HCT116 (cell line): ENCODE results near the gene SLC30A10.

Source experiments
- CEBPB ChIP-seq: IDR thresholded peaks from 2 replicates; pipeline ENCODE4 v1.6.1; 2012; ENCODE audit warnings: low read depth
- EGR1 ChIP-seq: IDR thresholded peaks from 2 replicates; pipeline ENCODE4 v1.6.1; 2012; ENCODE audit warnings: low read depth
- EZH2 ChIP-seq: fragments of 200-600 bp; sonication (generic); IDR thresholded peaks from 2 replicates; pipeline ENCODE4 v1.6.1; 2017; ENCODE audit warnings: antibody characterized with exemption, mixed run types
- EZH2phosphoT487 ChIP-seq: fragments of 200-600 bp; IDR thresholded peaks from 2 replicates; pipeline ENCODE4 v1.6.1; 2018; ENCODE audit warnings: antibody characterized with exemption, borderline replicate concordance
- POLR2A ChIP-seq: IDR thresholded peaks from 2 replicates; pipeline ENCODE4 v1.7.0; 2011; ENCODE audit warnings: borderline replicate concordance; ENCODE audit not compliant: insufficient read depth, insufficient read length; ENCODE audit errors: extremely low read depth
- POLR2AphosphoS5 ChIP-seq: IDR thresholded peaks from 2 replicates; pipeline ENCODE4 v1.6.1; 2011; ENCODE audit warnings: mild to moderate bottlenecking, low read depth, low read length, moderate library complexity
- RAD21 ChIP-seq: IDR thresholded peaks from 2 replicates; pipeline ENCODE4 v1.6.1; 2012; ENCODE audit warnings: low read depth, mild to moderate bottlenecking
- SP1 ChIP-seq: IDR thresholded peaks from 2 replicates; pipeline ENCODE4 v1.6.1; 2012; ENCODE audit warnings: low read depth
- SRF ChIP-seq: IDR thresholded peaks from 2 replicates; pipeline ENCODE4 v1.6.1; 2012; ENCODE audit warnings: low read depth
- TF ChIP-seq, protein P1 (sequence below), 3 experiments: fragments of 200-600 bp in 1 of 3; sonication (generic) in 1 of 3; IDR thresholded peaks in 2 of 3; conservative IDR thresholded peaks in 1 of 3; 2 replicates each; pipeline ENCODE4 v1.5.1; 2012 to 2017; ENCODE audit warnings: low read depth in 2 of 3, low read length in 2 of 3, antibody characterized with exemption in 1 of 3, borderline replicate concordance in 1 of 3, control low read depth in 1 of 3, mild to moderate bottlenecking in 1 of 3, mixed read lengths in 1 of 3, mixed run types in 1 of 3, moderate library complexity in 1 of 3; ENCODE audit not compliant: insufficient read depth in 1 of 3
- TF ChIP-seq, protein P2 (sequence below): IDR thresholded peaks from 2 replicates; pipeline ENCODE4 v1.6.1; 2012
- TF ChIP-seq, protein P3 (sequence below): IDR thresholded peaks from 2 replicates; pipeline ENCODE4 v1.6.1; 2012; ENCODE audit warnings: low read depth

DNA sequence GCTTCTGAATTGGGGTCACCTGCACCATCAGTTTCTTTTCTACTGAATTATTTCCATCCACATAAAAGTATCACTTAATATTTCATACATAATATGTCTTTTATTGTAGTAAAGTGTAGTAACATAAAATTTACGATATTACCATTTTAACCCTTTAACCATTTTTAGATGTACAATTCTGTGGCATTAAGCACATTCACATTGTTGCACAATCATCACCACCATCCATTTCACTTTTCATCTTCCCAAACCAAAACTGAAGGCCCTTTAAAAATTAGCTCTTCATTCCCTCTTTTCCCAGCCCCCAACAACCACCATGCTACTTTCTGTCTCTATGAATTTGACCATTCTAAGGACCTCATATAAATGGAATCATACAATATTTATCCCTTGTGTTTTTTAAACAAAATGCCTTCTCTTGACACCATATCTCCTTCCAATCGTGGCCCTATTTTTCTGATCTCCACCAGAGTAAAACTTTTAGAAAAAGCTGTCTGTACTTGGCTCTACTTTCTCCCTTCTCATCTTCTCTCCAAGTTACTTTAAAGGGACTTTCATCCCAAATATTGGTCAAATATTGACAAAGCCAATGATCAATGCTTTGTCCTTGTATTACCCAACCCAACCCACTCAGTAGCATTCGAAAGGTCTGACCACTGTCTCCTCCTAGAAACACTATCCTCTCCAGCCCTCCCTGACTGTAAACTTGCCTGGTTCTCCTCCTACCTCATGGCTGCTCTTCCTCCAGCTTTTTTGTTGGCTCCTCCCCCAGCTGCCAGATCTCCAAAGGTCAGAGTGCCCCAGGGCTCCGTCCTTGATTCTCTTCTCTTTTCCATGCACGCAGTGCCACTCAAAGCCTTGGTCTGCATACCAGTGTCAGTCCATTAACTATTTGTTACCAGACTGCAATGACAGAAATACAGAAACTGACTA is 44.7 kb downstream of the SLC30A10 start:
- TF ChIP-seq, protein P1, sequence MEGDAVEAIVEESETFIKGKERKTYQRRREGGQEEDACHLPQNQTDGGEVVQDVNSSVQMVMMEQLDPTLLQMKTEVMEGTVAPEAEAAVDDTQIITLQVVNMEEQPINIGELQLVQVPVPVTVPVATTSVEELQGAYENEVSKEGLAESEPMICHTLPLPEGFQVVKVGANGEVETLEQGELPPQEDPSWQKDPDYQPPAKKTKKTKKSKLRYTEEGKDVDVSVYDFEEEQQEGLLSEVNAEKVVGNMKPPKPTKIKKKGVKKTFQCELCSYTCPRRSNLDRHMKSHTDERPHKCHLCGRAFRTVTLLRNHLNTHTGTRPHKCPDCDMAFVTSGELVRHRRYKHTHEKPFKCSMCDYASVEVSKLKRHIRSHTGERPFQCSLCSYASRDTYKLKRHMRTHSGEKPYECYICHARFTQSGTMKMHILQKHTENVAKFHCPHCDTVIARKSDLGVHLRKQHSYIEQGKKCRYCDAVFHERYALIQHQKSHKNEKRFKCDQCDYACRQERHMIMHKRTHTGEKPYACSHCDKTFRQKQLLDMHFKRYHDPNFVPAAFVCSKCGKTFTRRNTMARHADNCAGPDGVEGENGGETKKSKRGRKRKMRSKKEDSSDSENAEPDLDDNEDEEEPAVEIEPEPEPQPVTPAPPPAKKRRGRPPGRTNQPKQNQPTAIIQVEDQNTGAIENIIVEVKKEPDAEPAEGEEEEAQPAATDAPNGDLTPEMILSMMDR (IDR thresholded peaks at IDR 0.05 in 2 of 3, conservative IDR thresholded peaks at IDR 0.05 in 1 of 3; ENCODE audit: borderline replicate concordance in 1 of 3, insufficient read depth in 1 of 3, low read depth in 2 of 3, low read length in 2 of 3), result no peak
- TF ChIP-seq EZH2 (no peak), POLR2AphosphoS5 (no peak), POLR2A (no peak), EZH2phosphoT487 (no peak), RAD21 (no peak), CEBPB (no peak), SRF (no peak), EGR1 (no peak), SP1 (no peak)
- TF ChIP-seq, protein P2, sequence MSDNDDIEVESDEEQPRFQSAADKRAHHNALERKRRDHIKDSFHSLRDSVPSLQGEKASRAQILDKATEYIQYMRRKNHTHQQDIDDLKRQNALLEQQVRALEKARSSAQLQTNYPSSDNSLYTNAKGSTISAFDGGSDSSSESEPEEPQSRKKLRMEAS, result no peak
- TF ChIP-seq, protein P3, sequence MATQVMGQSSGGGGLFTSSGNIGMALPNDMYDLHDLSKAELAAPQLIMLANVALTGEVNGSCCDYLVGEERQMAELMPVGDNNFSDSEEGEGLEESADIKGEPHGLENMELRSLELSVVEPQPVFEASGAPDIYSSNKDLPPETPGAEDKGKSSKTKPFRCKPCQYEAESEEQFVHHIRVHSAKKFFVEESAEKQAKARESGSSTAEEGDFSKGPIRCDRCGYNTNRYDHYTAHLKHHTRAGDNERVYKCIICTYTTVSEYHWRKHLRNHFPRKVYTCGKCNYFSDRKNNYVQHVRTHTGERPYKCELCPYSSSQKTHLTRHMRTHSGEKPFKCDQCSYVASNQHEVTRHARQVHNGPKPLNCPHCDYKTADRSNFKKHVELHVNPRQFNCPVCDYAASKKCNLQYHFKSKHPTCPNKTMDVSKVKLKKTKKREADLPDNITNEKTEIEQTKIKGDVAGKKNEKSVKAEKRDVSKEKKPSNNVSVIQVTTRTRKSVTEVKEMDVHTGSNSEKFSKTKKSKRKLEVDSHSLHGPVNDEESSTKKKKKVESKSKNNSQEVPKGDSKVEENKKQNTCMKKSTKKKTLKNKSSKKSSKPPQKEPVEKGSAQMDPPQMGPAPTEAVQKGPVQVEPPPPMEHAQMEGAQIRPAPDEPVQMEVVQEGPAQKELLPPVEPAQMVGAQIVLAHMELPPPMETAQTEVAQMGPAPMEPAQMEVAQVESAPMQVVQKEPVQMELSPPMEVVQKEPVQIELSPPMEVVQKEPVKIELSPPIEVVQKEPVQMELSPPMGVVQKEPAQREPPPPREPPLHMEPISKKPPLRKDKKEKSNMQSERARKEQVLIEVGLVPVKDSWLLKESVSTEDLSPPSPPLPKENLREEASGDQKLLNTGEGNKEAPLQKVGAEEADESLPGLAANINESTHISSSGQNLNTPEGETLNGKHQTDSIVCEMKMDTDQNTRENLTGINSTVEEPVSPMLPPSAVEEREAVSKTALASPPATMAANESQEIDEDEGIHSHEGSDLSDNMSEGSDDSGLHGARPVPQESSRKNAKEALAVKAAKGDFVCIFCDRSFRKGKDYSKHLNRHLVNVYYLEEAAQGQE, result no peak
